NCI-H1436 treated with DMSO at 0.1 percent for 48 hours (cell line): ENCODE measurements around the gene ADK.
"Not testable (repeated sequence)": the region's sequence is repeated elsewhere in the genome, so short reads cannot be mapped to it uniquely, and the experiment has no call there.

Source experiments
- DNase-seq: peaks from one replicate; lab custom pipeline; 2025; lab: John Stamatoyannopoulos, UW

Gene ADK

GRCh38 chr10:74491014-74491413 is 340.0 kb downstream of the ADK start:
- DNase-seq, result no peak

- DNase-seq, result not testable (repeated sequence)
Observed at GRCh38 chr10:74496276-74496675, 345.3 kb downstream of the ADK start.

GRCh38 chr10:74498664-74499063 is 347.6 kb downstream of the ADK start:
- not testable (repeated sequence) for DNase-seq

- no peak for DNase-seq
Observed at GRCh38 chr10:74500026-74500704, 349.1 kb downstream of the ADK start.

GRCh38 chr10:74500816-74501215 is 349.8 kb downstream of the ADK start:
- DNase-seq, result no peak

- no peak for DNase-seq
Observed at GRCh38 chr10:74502963-74503608, 352.1 kb downstream of the ADK start.

GRCh38 chr10:74507951-74508350 is 356.9 kb downstream of the ADK start:
- no peak for DNase-seq

GRCh38 chr10:74510594-74510993 is 359.6 kb downstream of the ADK start:
- DNase-seq, result no peak

GRCh38 chr10:74511051-74511450 is 360.0 kb downstream of the ADK start:
- no peak for DNase-seq

GRCh38 chr10:74514322-74514721 is 363.3 kb downstream of the ADK start:
- no peak for DNase-seq

GRCh38 chr10:74518061-74518460 is 367.0 kb downstream of the ADK start:
- DNase-seq, result no peak

GRCh38 chr10:74521526-74521925 is 370.5 kb downstream of the ADK start:
- DNase-seq, result no peak

GRCh38 chr10:74523199-74523598 is 372.2 kb downstream of the ADK start:
- no peak for DNase-seq

GRCh38 chr10:74525885-74526284 is 374.9 kb downstream of the ADK start:
- DNase-seq, result no peak

GRCh38 chr10:74527611-74528010 is 376.6 kb downstream of the ADK start:
- not testable (repeated sequence) for DNase-seq

- DNase-seq, result no peak
Observed at GRCh38 chr10:74529205-74529604, 378.2 kb downstream of the ADK start.

GRCh38 chr10:74530981-74531380 is 380.0 kb downstream of the ADK start:
- DNase-seq, result no peak

- DNase-seq, result no peak
Observed at GRCh38 chr10:74539317-74539716, 388.3 kb downstream of the ADK start.

GRCh38 chr10:74541375-74541774 is 390.4 kb downstream of the ADK start:
- no peak for DNase-seq

- DNase-seq, result no peak
Observed at GRCh38 chr10:74542077-74542476, 391.1 kb downstream of the ADK start.

- no peak for DNase-seq
Observed at GRCh38 chr10:74543276-74543675, 392.3 kb downstream of the ADK start.

GRCh38 chr10:74544106-74544505 is 393.1 kb downstream of the ADK start:
- no peak for DNase-seq

- no peak for DNase-seq
Observed at GRCh38 chr10:74548676-74549075, 397.7 kb downstream of the ADK start.
